ENCODE measurements around the gene GASK1A.

DNA sequence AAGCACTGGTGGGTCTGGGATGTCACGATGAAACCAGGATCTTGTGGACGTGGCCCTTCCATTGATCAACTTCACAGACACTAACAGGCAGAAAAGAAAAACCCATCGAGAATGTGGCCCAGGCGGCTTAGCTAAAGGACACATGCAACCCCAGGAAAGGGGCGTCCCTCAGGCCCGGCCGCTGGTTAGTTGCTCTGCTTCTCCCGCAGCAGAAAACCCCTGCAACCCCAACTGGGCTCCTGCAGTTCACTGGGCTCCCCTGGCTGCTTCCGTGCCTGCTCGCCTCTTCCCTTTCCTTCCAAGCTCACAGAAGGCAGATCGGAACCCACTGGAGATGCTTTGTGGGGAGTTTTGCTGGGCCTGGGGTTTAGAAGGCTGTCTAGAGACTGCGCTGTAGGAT is 1.1 kb downstream of the GASK1A start:
- TF ChIP-seq, protein P1, sequence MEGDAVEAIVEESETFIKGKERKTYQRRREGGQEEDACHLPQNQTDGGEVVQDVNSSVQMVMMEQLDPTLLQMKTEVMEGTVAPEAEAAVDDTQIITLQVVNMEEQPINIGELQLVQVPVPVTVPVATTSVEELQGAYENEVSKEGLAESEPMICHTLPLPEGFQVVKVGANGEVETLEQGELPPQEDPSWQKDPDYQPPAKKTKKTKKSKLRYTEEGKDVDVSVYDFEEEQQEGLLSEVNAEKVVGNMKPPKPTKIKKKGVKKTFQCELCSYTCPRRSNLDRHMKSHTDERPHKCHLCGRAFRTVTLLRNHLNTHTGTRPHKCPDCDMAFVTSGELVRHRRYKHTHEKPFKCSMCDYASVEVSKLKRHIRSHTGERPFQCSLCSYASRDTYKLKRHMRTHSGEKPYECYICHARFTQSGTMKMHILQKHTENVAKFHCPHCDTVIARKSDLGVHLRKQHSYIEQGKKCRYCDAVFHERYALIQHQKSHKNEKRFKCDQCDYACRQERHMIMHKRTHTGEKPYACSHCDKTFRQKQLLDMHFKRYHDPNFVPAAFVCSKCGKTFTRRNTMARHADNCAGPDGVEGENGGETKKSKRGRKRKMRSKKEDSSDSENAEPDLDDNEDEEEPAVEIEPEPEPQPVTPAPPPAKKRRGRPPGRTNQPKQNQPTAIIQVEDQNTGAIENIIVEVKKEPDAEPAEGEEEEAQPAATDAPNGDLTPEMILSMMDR (conservative IDR thresholded peaks at IDR 0.05; ENCODE audit: low read length) = no peak
- TF ChIP-seq EZH2phosphoT487 (IDR thresholded peaks at IDR 0.05; ENCODE audit: borderline replicate concordance, low read depth, low read length) = no peak

Measured in OCI-LY7 (cell line).